Adipocyte (in vitro differentiated cells): ENCODE data around the gene STX11.

Source experiments
- DNase-seq: peaks from one replicate; pipeline ENCODE4 v3.0.0-alpha.2; 2015; ENCODE audit warnings: low read depth
- H3K27me3 ChIP-seq: replicated peaks from 2 replicates; pipeline ENCODE4 v1.7.0; 2013; ENCODE audit warnings: mild to moderate bottlenecking, low read length, moderate library complexity; ENCODE audit not compliant: control insufficient read depth, insufficient read depth
- H3K36me3 ChIP-seq: 2 replicates; pipeline ENCODE4 v1.7.0; 2013; ENCODE audit warnings: low read length, mild to moderate bottlenecking, moderate library complexity; ENCODE audit not compliant: control insufficient read depth, insufficient read depth, severe bottlenecking
- H3K4me1 ChIP-seq: 2 replicates; pipeline ENCODE4 v1.7.0; 2013; ENCODE audit warnings: mild to moderate bottlenecking, low read length, moderate library complexity; ENCODE audit not compliant: control insufficient read depth, insufficient read depth
- H3K4me3 ChIP-seq: 2 replicates; pipeline ENCODE4 v1.7.0; 2013; ENCODE audit warnings: mild to moderate bottlenecking, low read length, moderate library complexity
- H3K9ac ChIP-seq: 2 replicates; pipeline ENCODE4 v1.7.0; 2013; ENCODE audit warnings: mild to moderate bottlenecking, low read length, moderate library complexity
- H3K9me3 ChIP-seq: 2 replicates; pipeline ENCODE4 v1.7.0; 2013; ENCODE audit warnings: mild to moderate bottlenecking, low read length, moderate library complexity; ENCODE audit not compliant: control insufficient read depth

The STX11 gene

GRCh38 chr6:144215402-144215931 lies 65.2 kb downstream of the STX11 start:
- H3K4me1 ChIP-seq = peaks cover 17% of the 10 kb centered on the region
- peak; percentile 28 for DNase-seq
- H3K9me3 ChIP-seq = peaks cover 7% of the 10 kb centered on the region
- H3K27me3 ChIP-seq = no peaks in the 10 kb centered on the region
- no peaks in the 10 kb centered on the region for H3K36me3 ChIP-seq
- peak overlapping the region; percentile 87 for H3K9ac ChIP-seq
- peak overlapping the region; percentile 78 for H3K4me3 ChIP-seq

DNA sequence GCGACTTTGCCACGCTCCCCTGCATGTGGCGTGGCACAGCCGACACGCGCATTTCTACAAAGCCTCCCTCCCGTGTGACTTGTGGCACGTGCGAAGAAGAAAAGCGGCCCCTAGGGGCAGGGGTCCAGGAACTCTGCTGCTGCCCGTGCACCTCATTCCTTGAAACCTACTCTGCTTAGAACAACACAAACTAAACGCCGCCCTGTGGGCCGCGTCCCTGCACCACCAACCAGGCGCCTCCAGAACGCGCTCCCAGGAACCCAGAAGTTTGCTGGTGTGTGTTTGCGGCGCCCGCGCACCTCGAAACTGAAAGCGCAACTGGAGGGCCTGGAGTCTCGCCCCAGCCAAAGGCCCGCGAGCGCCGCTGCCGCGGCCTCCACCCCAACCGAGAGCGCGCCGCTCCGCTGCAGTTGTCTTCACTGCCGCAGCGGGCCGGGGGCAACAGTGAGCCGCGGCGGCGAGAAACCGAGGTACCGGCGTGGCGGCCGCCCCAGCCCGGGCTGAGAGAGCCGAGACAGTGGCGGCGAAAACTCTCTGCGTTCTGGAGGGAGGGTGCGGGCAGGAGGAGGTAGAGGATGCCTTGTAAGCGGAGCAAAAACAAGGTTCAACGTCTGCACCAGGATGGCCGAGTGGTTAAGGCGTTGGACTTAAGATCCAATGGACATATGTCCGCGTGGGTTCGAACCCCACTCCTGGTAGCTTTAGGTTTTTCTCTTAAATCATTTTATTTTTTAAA lies 65.8 kb downstream of the STX11 start:
- peak; percentile 96 for DNase-seq
- Histone ChIP-seq H3K27me3 (no peaks in the 10 kb centered on the region), H3K36me3 (no peaks in the 10 kb centered on the region), H3K4me1 (peaks cover 17% of the 10 kb centered on the region), H3K4me3 (peak overlapping the region; percentile 78), H3K9ac (peak overlapping the region; percentile 87), H3K9me3 (peaks cover 7% of the 10 kb centered on the region)

DNA sequence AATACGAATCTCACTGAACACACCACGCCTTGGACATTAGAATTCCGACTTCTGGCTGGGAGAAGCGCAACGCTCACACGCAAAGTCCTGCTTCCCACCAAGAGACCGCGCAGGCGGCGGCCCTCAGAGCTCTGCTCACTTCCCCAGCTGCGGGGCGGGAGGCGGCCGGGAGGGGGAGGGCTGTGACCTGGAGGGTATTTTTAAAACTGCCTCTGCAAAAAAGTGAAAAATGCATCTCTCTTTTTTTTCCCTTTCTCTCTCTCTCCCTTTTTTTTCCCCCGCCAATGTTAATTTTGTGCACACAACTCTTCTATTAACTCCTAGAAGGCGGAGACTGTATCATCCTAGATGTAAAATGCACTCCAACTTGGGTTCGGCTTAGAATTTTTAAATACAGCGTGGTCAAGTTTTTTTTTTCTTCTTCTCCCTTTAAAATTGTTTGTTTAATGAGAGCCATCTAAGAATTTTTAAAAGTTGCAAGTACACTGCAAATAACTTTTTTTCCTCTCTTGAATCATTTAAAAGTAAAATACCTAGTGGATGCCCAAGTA lies 66.4 kb downstream of the STX11 start:
- no peaks in the 10 kb centered on the region for H3K36me3 ChIP-seq
- DNase-seq = no peak
- no peaks in the 10 kb centered on the region for H3K27me3 ChIP-seq
- H3K4me3 ChIP-seq = peak overlapping the region; percentile 78
- peak overlapping the region; percentile 87 for H3K9ac ChIP-seq
- peaks cover 17% of the 10 kb centered on the region for H3K4me1 ChIP-seq
- H3K9me3 ChIP-seq = peaks cover 7% of the 10 kb centered on the region

DNA sequence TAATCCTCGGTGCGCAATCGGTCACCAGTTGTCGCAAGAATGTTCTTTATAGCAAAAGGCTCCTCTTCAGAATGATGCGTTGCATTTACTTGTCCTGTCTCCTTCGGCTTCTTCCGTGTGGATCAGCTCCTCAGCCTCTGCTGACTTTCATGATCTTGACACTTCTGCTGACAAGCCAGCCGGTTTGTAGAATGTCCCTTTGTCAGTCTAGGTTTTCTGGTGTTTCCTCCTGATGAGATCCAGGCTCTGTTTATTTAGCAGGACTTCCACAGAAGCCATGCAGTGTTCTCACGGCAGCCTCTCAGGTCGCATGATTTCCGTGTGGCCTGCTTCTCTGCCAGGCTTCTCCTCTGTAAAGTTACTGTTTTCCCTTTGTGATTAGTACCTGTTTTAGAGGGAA lies 66.9 kb downstream of the STX11 start:
- H3K27me3 ChIP-seq = no peaks in the 10 kb centered on the region
- H3K4me3 ChIP-seq = peak overlapping the region; percentile 78
- H3K4me1 ChIP-seq = peaks cover 17% of the 10 kb centered on the region
- H3K9ac ChIP-seq = peak overlapping the region; percentile 87
- H3K36me3 ChIP-seq = no peaks in the 10 kb centered on the region
- DNase-seq = peak; percentile 25
- peaks cover 7% of the 10 kb centered on the region for H3K9me3 ChIP-seq

GRCh38 chr6:144217797-144218196 lies 67.5 kb downstream of the STX11 start:
- Histone ChIP-seq H3K27me3 (no peaks in the 10 kb centered on the region), H3K4me1 (peaks cover 17% of the 10 kb centered on the region), H3K36me3 (no peaks in the 10 kb centered on the region), H3K9ac (no peak overlapping the region), H3K9me3 (peaks cover 7% of the 10 kb centered on the region), H3K4me3 (no peak overlapping the region)
- DNase-seq = no peak

- H3K27me3 ChIP-seq = no peaks in the 10 kb centered on the region
- no peaks in the 10 kb centered on the region for H3K36me3 ChIP-seq
- peak; percentile 81 for DNase-seq
- no peak overlapping the region for H3K4me3 ChIP-seq
- no peak overlapping the region for H3K9ac ChIP-seq
- H3K4me1 ChIP-seq = peaks cover 28% of the 10 kb centered on the region
- H3K9me3 ChIP-seq = peaks cover under 1% of the 10 kb centered on the region
Observed at GRCh38 chr6:144219056-144219685, 68.9 kb downstream of the STX11 start.

DNA sequence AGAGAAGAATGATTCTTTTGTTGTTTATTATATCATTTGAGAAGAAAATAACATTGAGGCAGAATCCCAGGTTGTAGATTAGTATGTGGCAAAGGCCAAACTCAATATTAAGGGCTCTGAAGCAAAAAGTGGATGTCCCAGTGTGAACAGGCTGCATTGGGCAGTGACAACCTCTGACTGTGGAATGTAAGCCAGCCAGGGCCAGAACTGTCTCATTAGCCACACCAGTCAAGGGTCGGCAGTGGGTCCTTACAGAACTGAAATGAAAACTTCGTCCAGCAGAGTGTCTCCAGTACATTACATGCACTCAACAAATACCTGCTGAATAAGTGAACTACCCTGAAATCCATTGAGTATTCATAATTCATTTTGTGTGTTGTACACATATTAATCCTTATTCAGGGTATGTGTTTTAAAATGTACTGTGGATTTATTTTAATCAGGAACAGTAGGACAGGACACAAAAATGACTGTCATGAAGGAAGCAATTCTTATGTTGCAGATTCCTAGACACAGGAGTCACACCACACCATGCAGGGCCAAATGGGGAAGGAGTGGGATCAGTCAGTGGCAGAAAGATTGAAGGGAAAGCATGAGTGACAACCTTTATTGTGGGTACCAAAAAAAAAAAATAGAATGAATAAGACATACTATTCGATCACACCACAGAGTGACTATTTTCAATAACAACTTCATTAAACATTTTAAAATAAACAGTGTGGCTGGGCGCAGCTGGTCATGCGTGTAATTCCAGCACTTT lies 69.9 kb downstream of the STX11 start:
- no peaks in the 10 kb centered on the region for H3K27me3 ChIP-seq
- H3K4me3 ChIP-seq = no peak overlapping the region
- DNase-seq = no peak
- H3K9me3 ChIP-seq = no peaks in the 10 kb centered on the region
- no peaks in the 10 kb centered on the region for H3K36me3 ChIP-seq
- peaks cover 24% of the 10 kb centered on the region for H3K4me1 ChIP-seq
- peak overlapping the region; percentile 36 for H3K9ac ChIP-seq

GRCh38 chr6:144223686-144224085 lies 73.4 kb downstream of the STX11 start:
- DNase-seq = no peak
- Histone ChIP-seq H3K4me1 (peaks cover 11% of the 10 kb centered on the region), H3K4me3 (peak overlapping the region; percentile 4), H3K9me3 (no peaks in the 10 kb centered on the region), H3K36me3 (no peaks in the 10 kb centered on the region), H3K9ac (peak overlapping the region; percentile 34), H3K27me3 (no peaks in the 10 kb centered on the region)

- DNase-seq = no peak
- Histone ChIP-seq H3K36me3 (no peaks in the 10 kb centered on the region), H3K9me3 (no peaks in the 10 kb centered on the region), H3K9ac (no peak overlapping the region), H3K27me3 (no peaks in the 10 kb centered on the region), H3K4me1 (peaks cover 19% of the 10 kb centered on the region), H3K4me3 (no peak overlapping the region)
Observed at GRCh38 chr6:144231721-144232120, 81.4 kb downstream of the STX11 start.

GRCh38 chr6:144232176-144232831 lies 82.0 kb downstream of the STX11 start:
- no peak for DNase-seq
- no peaks in the 10 kb centered on the region for H3K9me3 ChIP-seq
- H3K4me3 ChIP-seq = no peak overlapping the region
- H3K9ac ChIP-seq = no peak overlapping the region
- no peaks in the 10 kb centered on the region for H3K27me3 ChIP-seq
- no peaks in the 10 kb centered on the region for H3K36me3 ChIP-seq
- peaks cover 19% of the 10 kb centered on the region for H3K4me1 ChIP-seq
